ENCODE data around the gene FAM13A.

DNA sequence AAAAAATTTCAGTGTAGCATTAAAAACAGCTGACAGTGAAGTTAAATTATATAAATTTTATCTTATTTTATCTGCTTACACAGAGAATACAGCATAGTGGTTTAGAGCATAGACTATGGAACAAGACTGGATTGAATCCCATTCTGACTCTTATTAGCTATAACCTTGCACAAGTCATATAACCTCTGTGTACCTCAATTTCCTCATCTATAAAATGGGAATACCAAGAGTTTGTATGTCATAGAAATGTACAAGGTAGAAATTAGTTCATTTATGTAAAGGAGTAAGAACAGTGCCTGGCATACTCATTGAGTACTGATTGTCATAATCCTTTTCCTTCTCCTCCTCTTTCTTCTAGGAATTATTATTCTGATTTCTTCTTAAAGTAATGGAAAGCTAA is 25.7 kb downstream of the FAM13A start:
- TF ChIP-seq, protein P1, sequence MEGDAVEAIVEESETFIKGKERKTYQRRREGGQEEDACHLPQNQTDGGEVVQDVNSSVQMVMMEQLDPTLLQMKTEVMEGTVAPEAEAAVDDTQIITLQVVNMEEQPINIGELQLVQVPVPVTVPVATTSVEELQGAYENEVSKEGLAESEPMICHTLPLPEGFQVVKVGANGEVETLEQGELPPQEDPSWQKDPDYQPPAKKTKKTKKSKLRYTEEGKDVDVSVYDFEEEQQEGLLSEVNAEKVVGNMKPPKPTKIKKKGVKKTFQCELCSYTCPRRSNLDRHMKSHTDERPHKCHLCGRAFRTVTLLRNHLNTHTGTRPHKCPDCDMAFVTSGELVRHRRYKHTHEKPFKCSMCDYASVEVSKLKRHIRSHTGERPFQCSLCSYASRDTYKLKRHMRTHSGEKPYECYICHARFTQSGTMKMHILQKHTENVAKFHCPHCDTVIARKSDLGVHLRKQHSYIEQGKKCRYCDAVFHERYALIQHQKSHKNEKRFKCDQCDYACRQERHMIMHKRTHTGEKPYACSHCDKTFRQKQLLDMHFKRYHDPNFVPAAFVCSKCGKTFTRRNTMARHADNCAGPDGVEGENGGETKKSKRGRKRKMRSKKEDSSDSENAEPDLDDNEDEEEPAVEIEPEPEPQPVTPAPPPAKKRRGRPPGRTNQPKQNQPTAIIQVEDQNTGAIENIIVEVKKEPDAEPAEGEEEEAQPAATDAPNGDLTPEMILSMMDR (IDR thresholded peaks at IDR 0.05): no peak
- no peak for TF ChIP-seq EZH2phosphoT487 (IDR thresholded peaks at IDR 0.05; ENCODE audit: borderline replicate concordance, low read depth)
